Natural killer cell (primary cell): ENCODE results near the gene CHST3. TPM values are rescaled to one million over a fixed set of nuclear protein-coding genes. Genes with fewer than 3 reads are reported as not detected.

Source experiments
- ATAC-seq, 3 donors: fragments of 150-1000 bp in 2 of 3; fragments of 200-7000 bp in 1 of 3; cut with Tn5 transposase; 1 replicate in 1 of 3; 2 replicates in 2 of 3; pipeline ENCODE4 v1.10.0; 2021; ENCODE audit warnings: mild to moderate bottlenecking in 2 of 3, moderate library complexity in 2 of 3
- DNase-seq, 2 donors: peaks; one replicate each; pipeline versions ENCODE4 v3.0.0 to v3.0.0-alpha.2; 2013 to 2021; ENCODE audit warnings: mixed read lengths in 1 of 2
- H3K27ac ChIP-seq: one replicate; pipeline ENCODE4 v1.5.1; 2013; ENCODE audit warnings: mild to moderate bottlenecking, low read length
- H3K27me3 ChIP-seq: one replicate; pipeline ENCODE4 v1.6.1; 2013; ENCODE audit warnings: low read length; ENCODE audit not compliant: control insufficient read depth, insufficient read depth
- H3K36me3 ChIP-seq: one replicate; pipeline ENCODE4 v1.6.1; 2013; ENCODE audit warnings: low read length; ENCODE audit not compliant: control insufficient read depth, insufficient read depth
- H3K4me1 ChIP-seq: one replicate; pipeline ENCODE4 v1.6.1; 2013; ENCODE audit warnings: low read length; ENCODE audit not compliant: control insufficient read depth, insufficient read depth
- H3K4me3 ChIP-seq: one replicate; pipeline ENCODE4 v1.5.1; 2013; ENCODE audit warnings: low read length
- H3K9me3 ChIP-seq: one replicate; pipeline ENCODE4 v1.6.1; 2013; ENCODE audit warnings: low read length; ENCODE audit not compliant: control insufficient read depth, insufficient read depth
- H3K27ac Mint-ChIP-seq, 2 donors: one replicate each; pipeline ENCODE4 v1.8.0; 2022; ENCODE audit warnings: mild to moderate bottlenecking in 2 of 2, mixed read lengths in 2 of 2, moderate library complexity in 1 of 2
- H3K27me3 Mint-ChIP-seq, 2 donors: one replicate each; pipeline ENCODE4 v1.8.0; 2022; ENCODE audit warnings: low read depth in 2 of 2, mixed read lengths in 2 of 2
- H3K36me3 Mint-ChIP-seq: one replicate; pipeline ENCODE4 v1.8.0; 2022; ENCODE audit warnings: mixed read lengths
- H3K4me1 Mint-ChIP-seq, 2 donors: one replicate each; pipeline ENCODE4 v1.8.0; 2022; ENCODE audit warnings: mixed read lengths in 2 of 2
- H3K4me3 Mint-ChIP-seq: one replicate; pipeline ENCODE4 v1.8.0; 2022; ENCODE audit warnings: mild to moderate bottlenecking, moderate library complexity, mixed read lengths
- H3K9me3 Mint-ChIP-seq, 2 donors: one replicate each; pipeline ENCODE4 v1.8.0; 2022; ENCODE audit warnings: mixed read lengths in 2 of 2
- WGBS: methylation state at CpG from one replicate; pipeline ENCODE4 v1.1.7; 2013; ENCODE audit warnings: missing lambda C conversion rate; ENCODE audit not compliant: insufficient coverage; 5-methylcytosine and 5-hydroxymethylcytosine counted together
- intact Hi-C: fragments of 100-400 bp; cut with micrococcal nuclease; formaldehyde crosslinking; loops from one replicate; pipeline ENCODE4 v1.14.2; 2022
- total RNA-seq, 4 donors: library from RNA; stranded (reverse); fragments of 120-200 nt in 1 of 4; gene quantifications; one replicate each; pipeline versions ENCODE4 v1.2.3 to v1.2.4, GENCODE V29; 2013 to 2022
- TF ChIP-seq, protein P1 (sequence below): fragments of 200-600 bp; IDR thresholded peaks from one replicate; pipeline ENCODE4 v1.8.0; 2022; ENCODE audit warnings: antibody characterized with exemption

The CHST3 gene
- total RNA-seq, 3 donors from 2014 or later (not counting 1 experiment from before 2014, with no cell fraction given) = not detected

DNA sequence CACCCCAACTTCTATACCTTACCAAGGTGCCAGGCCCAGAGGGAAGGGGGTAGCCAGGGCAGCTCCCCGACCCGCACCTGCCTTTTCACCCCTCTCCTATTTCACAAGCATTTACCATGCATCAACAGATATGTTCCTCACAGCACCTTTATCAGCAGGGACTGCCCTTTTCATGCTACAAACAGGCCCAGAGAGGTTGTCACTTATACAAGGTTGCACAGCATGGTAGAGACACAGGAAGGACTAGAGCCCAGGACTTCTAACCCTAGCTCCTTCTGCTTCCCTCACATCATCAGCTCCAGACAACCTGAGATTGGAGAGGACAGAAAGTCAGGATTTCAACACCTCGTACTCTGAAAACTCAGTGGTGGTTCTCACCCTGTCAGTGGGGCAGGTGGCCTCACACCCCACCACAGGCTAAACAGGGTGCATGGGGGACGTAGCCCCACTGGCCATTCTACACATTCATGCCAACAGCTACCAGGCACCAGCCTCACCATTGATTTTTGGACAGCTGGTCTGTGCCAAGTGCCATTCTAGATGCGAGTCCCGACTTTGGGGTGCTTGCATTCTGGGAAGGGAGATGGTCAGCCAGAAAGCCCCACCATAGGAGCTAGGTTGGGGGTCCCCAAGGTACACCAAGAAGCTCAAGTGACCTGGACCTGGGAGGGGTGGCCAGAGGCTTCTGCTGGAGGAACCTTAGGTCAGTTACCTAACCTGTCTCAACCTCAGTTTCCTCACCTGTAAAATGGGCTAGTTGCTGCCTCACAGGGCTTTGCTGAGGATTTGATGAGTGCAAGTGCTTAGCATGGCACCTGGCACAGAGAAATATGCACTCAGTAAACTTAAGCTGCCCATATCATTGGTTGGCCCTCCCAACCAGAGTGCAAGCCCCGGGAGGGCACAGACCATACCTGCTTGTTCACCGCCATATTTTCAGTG, 38.4 kb downstream of the CHST3 start:
- TF ChIP-seq, protein P1, sequence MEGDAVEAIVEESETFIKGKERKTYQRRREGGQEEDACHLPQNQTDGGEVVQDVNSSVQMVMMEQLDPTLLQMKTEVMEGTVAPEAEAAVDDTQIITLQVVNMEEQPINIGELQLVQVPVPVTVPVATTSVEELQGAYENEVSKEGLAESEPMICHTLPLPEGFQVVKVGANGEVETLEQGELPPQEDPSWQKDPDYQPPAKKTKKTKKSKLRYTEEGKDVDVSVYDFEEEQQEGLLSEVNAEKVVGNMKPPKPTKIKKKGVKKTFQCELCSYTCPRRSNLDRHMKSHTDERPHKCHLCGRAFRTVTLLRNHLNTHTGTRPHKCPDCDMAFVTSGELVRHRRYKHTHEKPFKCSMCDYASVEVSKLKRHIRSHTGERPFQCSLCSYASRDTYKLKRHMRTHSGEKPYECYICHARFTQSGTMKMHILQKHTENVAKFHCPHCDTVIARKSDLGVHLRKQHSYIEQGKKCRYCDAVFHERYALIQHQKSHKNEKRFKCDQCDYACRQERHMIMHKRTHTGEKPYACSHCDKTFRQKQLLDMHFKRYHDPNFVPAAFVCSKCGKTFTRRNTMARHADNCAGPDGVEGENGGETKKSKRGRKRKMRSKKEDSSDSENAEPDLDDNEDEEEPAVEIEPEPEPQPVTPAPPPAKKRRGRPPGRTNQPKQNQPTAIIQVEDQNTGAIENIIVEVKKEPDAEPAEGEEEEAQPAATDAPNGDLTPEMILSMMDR = no peak
- Mint-ChIP-seq H3K27ac (no peak overlapping the region), H3K36me3 (no peaks in the 10 kb centered on the region), H3K27me3 (no peaks in the 10 kb centered on the region), H3K4me1 (peaks cover 6 to 8% of the 10 kb centered on the region in 2 donors), H3K9me3 (no peaks in the 10 kb centered on the region), H3K4me3 (no peak overlapping the region)
- intact Hi-C loops = no loop called here
- Histone ChIP-seq H3K9me3 (no peaks in the 10 kb centered on the region), H3K27me3 (peaks cover 2% of the 10 kb centered on the region), H3K4me1 (peaks cover 14% of the 10 kb centered on the region), H3K36me3 (no peaks in the 10 kb centered on the region), H3K27ac (no peak overlapping the region), H3K4me3 (no peak overlapping the region)
- no peak for ATAC-seq
- DNase-seq = no peak
- WGBS = 78% methylated on average over 8 of the region's 8 CpGs

DNA sequence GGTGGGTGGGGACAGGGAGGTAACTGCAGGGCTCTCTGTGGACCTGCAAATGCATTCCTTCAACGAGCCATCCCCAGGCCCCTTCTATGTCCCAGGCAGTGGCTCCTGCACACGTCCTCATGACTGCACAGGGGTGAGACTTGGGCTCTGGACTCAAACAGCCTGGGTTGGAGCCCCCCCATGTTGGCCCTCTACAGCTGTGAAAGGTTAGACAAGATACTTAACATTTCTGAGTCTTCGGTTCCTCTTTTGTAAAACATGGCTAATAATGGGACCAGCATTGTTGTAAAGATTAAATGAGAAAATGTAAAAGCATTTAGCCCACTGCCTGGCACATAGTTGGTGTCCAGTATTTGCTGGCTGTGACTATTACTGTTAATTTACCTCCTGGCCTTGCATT, 41.8 kb downstream of the CHST3 start:
- no peaks in the 10 kb centered on the region for H3K4me1 Mint-ChIP-seq
- no peaks in the 10 kb centered on the region for H3K36me3 Mint-ChIP-seq
- DNase-seq (no peak), ATAC-seq (no peak)
- intact Hi-C loops = no loop called here
- H3K27ac ChIP-seq = no peak overlapping the region
- no peaks in the 10 kb centered on the region for H3K36me3 ChIP-seq
- H3K9me3 ChIP-seq = no peaks in the 10 kb centered on the region
- H3K4me3 Mint-ChIP-seq = no peak overlapping the region
- no peaks in the 10 kb centered on the region for H3K9me3 Mint-ChIP-seq
- H3K27ac Mint-ChIP-seq = no peak overlapping the region
- no peaks in the 10 kb centered on the region for H3K4me1 ChIP-seq
- TF ChIP-seq, protein P1 = no peak
- no peaks in the 10 kb centered on the region for H3K27me3 Mint-ChIP-seq
- H3K4me3 ChIP-seq = no peak overlapping the region
- 62% methylated on average over 3 of the region's 3 CpGs for WGBS
- no peaks in the 10 kb centered on the region for H3K27me3 ChIP-seq

DNA sequence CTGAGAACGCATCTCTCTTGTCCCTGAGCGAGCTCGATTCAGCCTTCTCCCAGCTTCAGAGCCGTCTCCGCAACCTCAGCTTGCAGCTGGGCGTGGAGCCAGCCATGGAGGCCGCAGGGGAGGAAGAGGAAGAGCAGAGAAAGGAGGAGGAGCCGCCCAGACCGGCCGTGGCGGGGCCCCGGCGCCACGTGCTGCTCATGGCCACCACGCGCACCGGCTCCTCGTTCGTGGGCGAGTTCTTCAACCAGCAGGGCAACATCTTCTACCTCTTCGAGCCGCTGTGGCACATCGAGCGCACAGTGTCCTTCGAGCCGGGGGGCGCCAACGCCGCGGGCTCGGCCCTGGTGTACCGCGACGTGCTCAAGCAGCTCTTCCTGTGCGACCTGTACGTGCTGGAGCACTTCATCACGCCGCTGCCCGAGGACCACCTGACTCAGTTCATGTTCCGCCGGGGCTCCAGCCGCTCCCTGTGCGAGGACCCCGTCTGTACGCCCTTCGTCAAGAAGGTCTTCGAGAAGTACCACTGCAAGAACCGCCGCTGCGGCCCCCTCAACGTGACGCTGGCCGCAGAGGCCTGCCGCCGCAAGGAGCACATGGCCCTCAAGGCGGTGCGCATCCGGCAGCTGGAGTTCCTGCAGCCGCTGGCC, 43.2 kb downstream of the CHST3 start:
- Histone ChIP-seq H3K27me3 (no peaks in the 10 kb centered on the region), H3K4me1 (no peaks in the 10 kb centered on the region), H3K4me3 (no peak overlapping the region), H3K27ac (no peak overlapping the region), H3K36me3 (no peaks in the 10 kb centered on the region), H3K9me3 (no peaks in the 10 kb centered on the region)
- intact Hi-C loops = no loop called here
- TF ChIP-seq, protein P1 = no peak
- ATAC-seq (no peak), DNase-seq (no peak)
- Mint-ChIP-seq H3K4me1 (no peaks in the 10 kb centered on the region), H3K27me3 (no peaks in the 10 kb centered on the region), H3K27ac (no peak overlapping the region), H3K36me3 (no peaks in the 10 kb centered on the region), H3K9me3 (no peaks in the 10 kb centered on the region), H3K4me3 (no peak overlapping the region)
- 95% methylated on average over 59 of the region's 59 CpGs for WGBS
